Measurements from ENCODE around the gene PNMA1.

GRCh38 chr14:73761618-73762355 is 47.6 kb upstream of the PNMA1 start:
- no peak for TF ChIP-seq CTCF (IDR thresholded peaks at IDR 0.05)
- TF ChIP-seq POLR2A (IDR thresholded peaks at IDR 0.05) = no peak
- no peak for TF ChIP-seq POLR2AphosphoS5 (IDR thresholded peaks at IDR 0.05)
